Gastroesophageal sphincter (tissue), 3 donors: Measurements from ENCODE around the gene RAB11FIP3.

Experiments used
- CTCF ChIP-seq, 4 experiments: fragments of 200-600 bp in 2 of 4; fragments of 450-650 bp in 2 of 4; sonication (generic) in 1 of 4; IDR thresholded peaks; one replicate each; pipeline ENCODE4 v1.5.1; 2017 to 2019; ENCODE audit warnings: antibody characterized with exemption in 4 of 4, mild to moderate bottlenecking in 2 of 4, moderate library complexity in 2 of 4
- POLR2A ChIP-seq, 2 donors: fragments of 450-650 bp; IDR thresholded peaks; one replicate each; pipeline ENCODE4 v1.6.1; 2017; ENCODE audit warnings: antibody characterized with exemption in 2 of 2, mild to moderate bottlenecking in 2 of 2, moderate library complexity in 1 of 2

GRCh38 chr16:554640-555365, 129.4 kb downstream of the RAB11FIP3 start:
- TF ChIP-seq POLR2A (IDR thresholded peaks at IDR 0.05) (no peak), CTCF (IDR thresholded peaks at IDR 0.05) (no peak)
